Suprapubic skin (tissue), 4 donors: ENCODE measurements around the gene LHFPL3.

Experiments used
- POLR2A ChIP-seq, 2 donors: fragments of 450-650 bp; IDR thresholded peaks; one replicate each; pipeline ENCODE4 v1.6.1; 2017; ENCODE audit warnings: antibody characterized with exemption in 2 of 2, mild to moderate bottlenecking in 2 of 2, moderate library complexity in 2 of 2
- POLR2AphosphoS5 ChIP-seq, 3 donors: sonication (generic); formaldehyde crosslinking; IDR thresholded peaks; one replicate each; pipeline ENCODE4 v1.6.1; 2017; ENCODE audit warnings: antibody characterized with exemption in 3 of 3
- TF ChIP-seq, protein P1 (sequence below), 2 donors: fragments of 200-600 bp in 1 of 2; fragments of 450-650 bp in 1 of 2; sonication (generic) in 1 of 2; IDR thresholded peaks; one replicate each; pipeline ENCODE4 v1.5.1; 2016 to 2019; ENCODE audit warnings: antibody characterized with exemption in 2 of 2, mild to moderate bottlenecking in 1 of 2, moderate library complexity in 1 of 2

DNA sequence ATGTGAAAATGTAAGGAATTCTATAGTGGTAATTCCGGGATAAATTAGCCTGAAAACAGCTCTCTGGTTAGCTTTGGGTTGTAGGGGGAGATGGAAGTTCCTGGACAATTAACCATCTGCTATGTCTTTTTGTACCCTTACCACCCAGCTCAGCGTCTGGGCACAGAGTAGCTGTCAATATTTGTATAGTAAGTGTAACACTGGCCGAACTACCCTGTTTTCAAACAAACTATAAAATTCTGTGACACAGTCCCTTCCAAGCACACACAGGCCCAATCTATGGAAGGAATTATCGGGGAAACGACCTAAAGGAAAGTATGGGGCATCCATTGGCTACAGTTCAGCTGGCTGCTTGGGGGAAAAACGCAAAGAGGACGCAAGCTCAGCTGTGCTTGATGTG, 869 bp upstream of the LHFPL3 start:
- TF ChIP-seq POLR2A (IDR thresholded peaks at IDR 0.05) (no peak), POLR2AphosphoS5 (IDR thresholded peaks at IDR 0.05) (no peak)
- TF ChIP-seq, protein P1, sequence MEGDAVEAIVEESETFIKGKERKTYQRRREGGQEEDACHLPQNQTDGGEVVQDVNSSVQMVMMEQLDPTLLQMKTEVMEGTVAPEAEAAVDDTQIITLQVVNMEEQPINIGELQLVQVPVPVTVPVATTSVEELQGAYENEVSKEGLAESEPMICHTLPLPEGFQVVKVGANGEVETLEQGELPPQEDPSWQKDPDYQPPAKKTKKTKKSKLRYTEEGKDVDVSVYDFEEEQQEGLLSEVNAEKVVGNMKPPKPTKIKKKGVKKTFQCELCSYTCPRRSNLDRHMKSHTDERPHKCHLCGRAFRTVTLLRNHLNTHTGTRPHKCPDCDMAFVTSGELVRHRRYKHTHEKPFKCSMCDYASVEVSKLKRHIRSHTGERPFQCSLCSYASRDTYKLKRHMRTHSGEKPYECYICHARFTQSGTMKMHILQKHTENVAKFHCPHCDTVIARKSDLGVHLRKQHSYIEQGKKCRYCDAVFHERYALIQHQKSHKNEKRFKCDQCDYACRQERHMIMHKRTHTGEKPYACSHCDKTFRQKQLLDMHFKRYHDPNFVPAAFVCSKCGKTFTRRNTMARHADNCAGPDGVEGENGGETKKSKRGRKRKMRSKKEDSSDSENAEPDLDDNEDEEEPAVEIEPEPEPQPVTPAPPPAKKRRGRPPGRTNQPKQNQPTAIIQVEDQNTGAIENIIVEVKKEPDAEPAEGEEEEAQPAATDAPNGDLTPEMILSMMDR (IDR thresholded peaks at IDR 0.05), result no peak
